Stomach smooth muscle (tissue), 2 donors: ENCODE results near the gene PPP1R13B.
"Not testable (repeated sequence)": the region's sequence is repeated elsewhere in the genome, so short reads cannot be mapped to it uniquely, and the experiment has no call there.

Source experiments
- H3K27ac ChIP-seq: one replicate; pipeline ENCODE4 v1.7.0; 2013; ENCODE audit warnings: mild to moderate bottlenecking, low read length, inconsistent platforms
- H3K27me3 ChIP-seq, 2 donors: one replicate each; pipeline ENCODE4 v1.7.0; 2013; ENCODE audit warnings: low read length in 2 of 2; ENCODE audit not compliant: insufficient read depth in 2 of 2, control insufficient read depth in 1 of 2
- H3K36me3 ChIP-seq, 2 donors: one replicate each; pipeline ENCODE4 v1.7.0; 2013; ENCODE audit warnings: low read length in 2 of 2; ENCODE audit not compliant: control insufficient read depth in 2 of 2, insufficient read depth in 2 of 2
- H3K4me1 ChIP-seq: one replicate; pipeline ENCODE4 v1.7.0; 2013; ENCODE audit warnings: low read length; ENCODE audit not compliant: control insufficient read depth, insufficient read depth
- H3K4me3 ChIP-seq, 2 donors: one replicate each; pipeline ENCODE4 v1.7.0; 2013; ENCODE audit warnings: low read length in 2 of 2
- H3K9ac ChIP-seq, 2 donors: one replicate each; pipeline ENCODE4 v1.7.0; 2013; ENCODE audit warnings: low read length in 2 of 2, mild to moderate bottlenecking in 1 of 2
- H3K9me3 ChIP-seq, 2 donors: one replicate each; pipeline ENCODE4 v1.7.0; 2013; ENCODE audit warnings: low read length in 2 of 2; ENCODE audit not compliant: control insufficient read depth in 2 of 2
- donor health status: healthy.
- donor health status: Pancreatic carcinoma.

PPP1R13B gene

GRCh38 chr14:103841265-103841664 is 6.1 kb downstream of the PPP1R13B start:
- not testable (repeated sequence) for H3K4me3 ChIP-seq, H3K9ac ChIP-seq, H3K9me3 ChIP-seq, H3K36me3 ChIP-seq, H3K4me1 ChIP-seq, H3K27me3 ChIP-seq, H3K27ac ChIP-seq

- H3K27ac ChIP-seq: no peak overlapping the region
- H3K4me3 ChIP-seq: no peak overlapping the region
- no peaks in the 10 kb centered on the region for H3K9me3 ChIP-seq
- no peaks in the 10 kb centered on the region for H3K27me3 ChIP-seq
- no peaks in the 10 kb centered on the region for H3K4me1 ChIP-seq
- no peaks in the 10 kb centered on the region for H3K36me3 ChIP-seq
- H3K9ac ChIP-seq: no peak overlapping the region
These were observed 7.4 kb downstream of the PPP1R13B start for GRCh38 chr14:103840014-103840413.

GRCh38 chr14:103839579-103839978 is 7.8 kb downstream of the PPP1R13B start:
- Histone ChIP-seq H3K36me3 (no peaks in the 10 kb centered on the region), H3K4me1 (no peaks in the 10 kb centered on the region), H3K9me3 (no peaks in the 10 kb centered on the region), H3K9ac (no peak overlapping the region), H3K4me3 (no peak overlapping the region), H3K27ac (no peak overlapping the region), H3K27me3 (no peaks in the 10 kb centered on the region)

- Histone ChIP-seq H3K9ac (no peak overlapping the region), H3K36me3 (no peaks in the 10 kb centered on the region), H3K9me3 (no peaks in the 10 kb centered on the region), H3K4me1 (peaks cover 3% of the 10 kb centered on the region), H3K27ac (no peak overlapping the region), H3K27me3 (no peaks in the 10 kb centered on the region), H3K4me3 (no peak overlapping the region)
These were observed 9.3 kb downstream of the PPP1R13B start for GRCh38 chr14:103838117-103838516.

- Histone ChIP-seq H3K27ac (no peak overlapping the region), H3K36me3 (no peaks in the 10 kb centered on the region), H3K9me3 (no peaks in the 10 kb centered on the region), H3K4me1 (peaks cover 3% of the 10 kb centered on the region), H3K27me3 (no peaks in the 10 kb centered on the region), H3K9ac (no peak overlapping the region), H3K4me3 (no peak overlapping the region)
These were observed 10.2 kb downstream of the PPP1R13B start for GRCh38 chr14:103836976-103837725.

- H3K4me1 ChIP-seq: peaks cover 3% of the 10 kb centered on the region
- H3K27me3 ChIP-seq: no peaks in the 10 kb centered on the region
- H3K9me3 ChIP-seq: no peaks in the 10 kb centered on the region
- no peak overlapping the region for H3K4me3 ChIP-seq
- H3K27ac ChIP-seq: no peak overlapping the region
- no peaks in the 10 kb centered on the region for H3K36me3 ChIP-seq
- H3K9ac ChIP-seq: no peak overlapping the region
These were observed 12.4 kb downstream of the PPP1R13B start for GRCh38 chr14:103834956-103835355.

GRCh38 chr14:103833711-103834110 is 13.7 kb downstream of the PPP1R13B start:
- Histone ChIP-seq H3K4me1 (peaks cover 4% of the 10 kb centered on the region), H3K9ac (no peak overlapping the region), H3K27me3 (no peaks in the 10 kb centered on the region), H3K27ac (no peak overlapping the region), H3K4me3 (no peak overlapping the region), H3K9me3 (no peaks in the 10 kb centered on the region), H3K36me3 (no peaks in the 10 kb centered on the region)

- Histone ChIP-seq H3K9ac (no peak overlapping the region), H3K27ac (no peak overlapping the region), H3K4me1 (peaks cover 9% of the 10 kb centered on the region), H3K9me3 (no peaks in the 10 kb centered on the region), H3K4me3 (no peak overlapping the region), H3K36me3 (no peaks in the 10 kb centered on the region), H3K27me3 (no peaks in the 10 kb centered on the region)
These were observed 15.3 kb downstream of the PPP1R13B start for GRCh38 chr14:103832046-103832445.

GRCh38 chr14:103830511-103831270 is 16.7 kb downstream of the PPP1R13B start:
- Histone ChIP-seq H3K9ac (no peak overlapping the region), H3K36me3 (no peaks in the 10 kb centered on the region), H3K27me3 (no peaks in the 10 kb centered on the region), H3K4me3 (no peak overlapping the region), H3K27ac (no peak overlapping the region), H3K9me3 (no peaks in the 10 kb centered on the region), H3K4me1 (peaks cover 9% of the 10 kb centered on the region)

- H3K9ac ChIP-seq: peak overlapping the region; percentile 52 to 68
- no peaks in the 10 kb centered on the region for H3K9me3 ChIP-seq
- H3K36me3 ChIP-seq: no peaks in the 10 kb centered on the region
- peak overlapping the region; percentile 55 for H3K27ac ChIP-seq
- H3K4me3 ChIP-seq: peak overlapping the region; percentile 29 to 59
- H3K4me1 ChIP-seq: peaks cover 5% of the 10 kb centered on the region
- no peaks in the 10 kb centered on the region for H3K27me3 ChIP-seq
These were observed 18.9 kb downstream of the PPP1R13B start for GRCh38 chr14:103828315-103828967.
